Measurements from ENCODE around the gene ZKSCAN2. TPM values are rescaled to one million over a fixed set of nuclear protein-coding genes. Genes with fewer than 3 reads are reported as not detected.

The ZKSCAN2 gene
- total RNA-seq, 3 donors from 2014 or later: 3.9 to 5.0 (median 4.6) TPM

GRCh38 chr16:25219070-25219737 lies 38.4 kb downstream of the ZKSCAN2 start:
- TF ChIP-seq POLR2AphosphoS5 (IDR thresholded peaks at IDR 0.05) (no peak), POLR2A (IDR thresholded peaks at IDR 0.05) (no peak)
- TF ChIP-seq, protein P1, sequence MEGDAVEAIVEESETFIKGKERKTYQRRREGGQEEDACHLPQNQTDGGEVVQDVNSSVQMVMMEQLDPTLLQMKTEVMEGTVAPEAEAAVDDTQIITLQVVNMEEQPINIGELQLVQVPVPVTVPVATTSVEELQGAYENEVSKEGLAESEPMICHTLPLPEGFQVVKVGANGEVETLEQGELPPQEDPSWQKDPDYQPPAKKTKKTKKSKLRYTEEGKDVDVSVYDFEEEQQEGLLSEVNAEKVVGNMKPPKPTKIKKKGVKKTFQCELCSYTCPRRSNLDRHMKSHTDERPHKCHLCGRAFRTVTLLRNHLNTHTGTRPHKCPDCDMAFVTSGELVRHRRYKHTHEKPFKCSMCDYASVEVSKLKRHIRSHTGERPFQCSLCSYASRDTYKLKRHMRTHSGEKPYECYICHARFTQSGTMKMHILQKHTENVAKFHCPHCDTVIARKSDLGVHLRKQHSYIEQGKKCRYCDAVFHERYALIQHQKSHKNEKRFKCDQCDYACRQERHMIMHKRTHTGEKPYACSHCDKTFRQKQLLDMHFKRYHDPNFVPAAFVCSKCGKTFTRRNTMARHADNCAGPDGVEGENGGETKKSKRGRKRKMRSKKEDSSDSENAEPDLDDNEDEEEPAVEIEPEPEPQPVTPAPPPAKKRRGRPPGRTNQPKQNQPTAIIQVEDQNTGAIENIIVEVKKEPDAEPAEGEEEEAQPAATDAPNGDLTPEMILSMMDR (IDR thresholded peaks at IDR 0.05): no peak
- Histone ChIP-seq H3K9me3 (no peaks in the 10 kb centered on the region), H3K27me3 (no peaks in the 10 kb centered on the region), H3K4me3 (no peak overlapping the region), H3K4me1 (no peaks in the 10 kb centered on the region), H3K36me3 (no peaks in the 10 kb centered on the region), H3K27ac (no peak overlapping the region)
- no peak for DNase-seq (ENCODE audit: low spot score in 2 of 2)
- intact Hi-C loops (cut with DNase I; ENCODE audit: low total_unique reads): loop anchor here (5.0 kb wide), 1 partner anchor 603 kb away; no protein-coding TSS in a partner anchor

GRCh38 chr16:25217921-25218320 lies 39.7 kb downstream of the ZKSCAN2 start:
- Histone ChIP-seq H3K27ac (no peak overlapping the region), H3K9me3 (no peaks in the 10 kb centered on the region), H3K4me1 (no peaks in the 10 kb centered on the region), H3K27me3 (no peaks in the 10 kb centered on the region), H3K4me3 (no peak overlapping the region), H3K36me3 (no peaks in the 10 kb centered on the region)
- TF ChIP-seq, protein P1 (IDR thresholded peaks at IDR 0.05): no peak
- TF ChIP-seq POLR2A (IDR thresholded peaks at IDR 0.05): no peak
- TF ChIP-seq POLR2AphosphoS5 (IDR thresholded peaks at IDR 0.05): no peak
- no peak for DNase-seq (ENCODE audit: low spot score in 2 of 2)
- intact Hi-C loops (cut with DNase I; ENCODE audit: low total_unique reads): loop anchor here (5.0 kb wide), 1 partner anchor 604 kb away; no protein-coding TSS in a partner anchor

- Histone ChIP-seq H3K9me3 (no peaks in the 10 kb centered on the region), H3K27ac (no peak overlapping the region), H3K27me3 (no peaks in the 10 kb centered on the region), H3K4me3 (no peak overlapping the region), H3K36me3 (no peaks in the 10 kb centered on the region), H3K4me1 (no peaks in the 10 kb centered on the region)
- TF ChIP-seq, protein P1 (IDR thresholded peaks at IDR 0.05): no peak
- no peak for TF ChIP-seq POLR2AphosphoS5 (IDR thresholded peaks at IDR 0.05)
- TF ChIP-seq POLR2A (IDR thresholded peaks at IDR 0.05): no peak
- intact Hi-C loops (cut with DNase I; ENCODE audit: low total_unique reads): loop anchor here (5.0 kb wide), 1 partner anchor 605 kb away; no protein-coding TSS in a partner anchor
- no peak for DNase-seq (ENCODE audit: low spot score in 2 of 2)
Measured at GRCh38 chr16:25217112-25217511, 40.5 kb downstream of the ZKSCAN2 start.

- TF ChIP-seq, protein P1 (IDR thresholded peaks at IDR 0.05): no peak
- TF ChIP-seq POLR2A (IDR thresholded peaks at IDR 0.05) (no peak), POLR2AphosphoS5 (IDR thresholded peaks at IDR 0.05) (no peak)
- H3K27me3 ChIP-seq: no peaks in the 10 kb centered on the region
Measured at GRCh38 chr16:25213709-25214397, 43.8 kb downstream of the ZKSCAN2 start.

GRCh38 chr16:25212636-25213035 lies 45.0 kb downstream of the ZKSCAN2 start:
- DNase-seq (ENCODE audit: low spot score in 2 of 2): no peak
- no peak overlapping the region for H3K4me3 ChIP-seq

More at GRCh38 chr16:25213709-25214397, 43.8 kb downstream of the ZKSCAN2 start:
- Histone ChIP-seq H3K27ac (no peak overlapping the region), H3K9me3 (no peaks in the 10 kb centered on the region), H3K36me3 (no peaks in the 10 kb centered on the region), H3K4me3 (no peak overlapping the region), H3K4me1 (no peaks in the 10 kb centered on the region)
- no peak for DNase-seq (ENCODE audit: low spot score in 2 of 2)
- intact Hi-C loops (cut with DNase I; ENCODE audit: low total_unique reads): no loop called here

More at GRCh38 chr16:25212636-25213035, 45.0 kb downstream of the ZKSCAN2 start:
- Histone ChIP-seq H3K36me3 (no peaks in the 10 kb centered on the region), H3K27me3 (no peaks in the 10 kb centered on the region), H3K27ac (no peak overlapping the region), H3K4me1 (no peaks in the 10 kb centered on the region), H3K9me3 (no peaks in the 10 kb centered on the region)
- intact Hi-C loops (cut with DNase I; ENCODE audit: low total_unique reads): no loop called here
- TF ChIP-seq POLR2A (IDR thresholded peaks at IDR 0.05): no peak
- TF ChIP-seq, protein P1 (IDR thresholded peaks at IDR 0.05): no peak
- no peak for TF ChIP-seq POLR2AphosphoS5 (IDR thresholded peaks at IDR 0.05)

All from breast epithelium (tissue), 4 donors.